ENCODE results near the gene CXCL12.

Gene CXCL12

DNA sequence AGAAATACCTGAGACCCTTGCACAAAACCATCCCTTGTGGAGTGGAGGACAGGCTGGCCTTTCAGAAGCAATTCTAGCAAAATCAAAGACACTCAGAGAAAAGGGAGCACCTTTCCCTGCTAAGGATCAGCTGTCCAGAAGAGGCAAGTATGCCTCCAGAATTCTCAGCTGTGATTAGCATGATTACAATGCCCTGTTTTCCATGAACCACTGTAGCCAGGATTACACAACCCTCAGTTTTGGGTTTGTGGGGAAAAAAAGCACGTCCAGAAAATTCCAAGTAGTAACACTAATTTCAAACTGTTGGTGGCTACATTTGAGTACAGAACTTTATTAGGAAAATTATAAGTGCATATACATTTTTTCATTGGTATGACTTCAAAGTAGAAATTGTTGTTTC is 15.0 kb downstream of the CXCL12 start:
- Histone ChIP-seq H3K79me2 (ENCODE audit: insufficient read depth, low read depth) (no peaks in the 10 kb centered on the region), H3K27me3 (ENCODE audit: insufficient read depth, low read depth) (no peaks in the 10 kb centered on the region), H3K36me3 (ENCODE audit: insufficient read depth) (no peaks in the 10 kb centered on the region), H3K9ac (no peak overlapping the region), H3K4me2 (no peak overlapping the region), H2AFZ (ENCODE audit: low read depth) (no peak overlapping the region), H3K4me1 (ENCODE audit: low read depth, poor library complexity, severe bottlenecking) (no peaks in the 10 kb centered on the region), H3K27ac (no peak overlapping the region), H4K20me1 (ENCODE audit: insufficient read depth) (no peaks in the 10 kb centered on the region), H3K4me3 (IDR thresholded peaks at IDR 0.05; ENCODE audit: insufficient read depth, low read depth, low read length) (no peak overlapping the region)
- TF ChIP-seq, protein P1, sequence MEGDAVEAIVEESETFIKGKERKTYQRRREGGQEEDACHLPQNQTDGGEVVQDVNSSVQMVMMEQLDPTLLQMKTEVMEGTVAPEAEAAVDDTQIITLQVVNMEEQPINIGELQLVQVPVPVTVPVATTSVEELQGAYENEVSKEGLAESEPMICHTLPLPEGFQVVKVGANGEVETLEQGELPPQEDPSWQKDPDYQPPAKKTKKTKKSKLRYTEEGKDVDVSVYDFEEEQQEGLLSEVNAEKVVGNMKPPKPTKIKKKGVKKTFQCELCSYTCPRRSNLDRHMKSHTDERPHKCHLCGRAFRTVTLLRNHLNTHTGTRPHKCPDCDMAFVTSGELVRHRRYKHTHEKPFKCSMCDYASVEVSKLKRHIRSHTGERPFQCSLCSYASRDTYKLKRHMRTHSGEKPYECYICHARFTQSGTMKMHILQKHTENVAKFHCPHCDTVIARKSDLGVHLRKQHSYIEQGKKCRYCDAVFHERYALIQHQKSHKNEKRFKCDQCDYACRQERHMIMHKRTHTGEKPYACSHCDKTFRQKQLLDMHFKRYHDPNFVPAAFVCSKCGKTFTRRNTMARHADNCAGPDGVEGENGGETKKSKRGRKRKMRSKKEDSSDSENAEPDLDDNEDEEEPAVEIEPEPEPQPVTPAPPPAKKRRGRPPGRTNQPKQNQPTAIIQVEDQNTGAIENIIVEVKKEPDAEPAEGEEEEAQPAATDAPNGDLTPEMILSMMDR (conservative IDR thresholded peaks at IDR 0.05; ENCODE audit: low read depth, low read length): no peak

DNA sequence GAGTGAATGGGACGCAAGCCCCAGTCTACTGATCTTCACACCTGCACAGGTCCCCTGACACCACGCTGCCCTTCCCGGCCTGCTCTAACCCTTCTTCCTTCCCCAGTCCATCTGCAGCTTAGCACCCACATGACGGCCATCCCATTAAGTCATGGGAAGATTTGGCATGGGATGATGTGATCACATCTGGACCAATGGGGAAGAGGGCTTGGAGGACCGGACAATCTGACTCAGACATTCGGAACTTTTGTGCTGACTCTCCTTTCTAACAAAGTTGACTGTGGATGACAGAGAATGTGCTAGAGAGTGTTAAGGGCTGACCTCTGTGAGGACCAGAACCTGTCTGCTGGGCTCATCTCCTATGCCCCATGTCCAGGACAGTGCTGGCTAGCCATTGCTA is 15.6 kb downstream of the CXCL12 start:
- H3K79me2 ChIP-seq (ENCODE audit: insufficient read depth, low read depth): no peaks in the 10 kb centered on the region
- TF ChIP-seq, protein P1 (conservative IDR thresholded peaks at IDR 0.05; ENCODE audit: low read depth, low read length): no peak
- no peak overlapping the region for H3K9ac ChIP-seq
- no peak overlapping the region for H2AFZ ChIP-seq (ENCODE audit: low read depth)
- no peaks in the 10 kb centered on the region for H3K4me1 ChIP-seq (ENCODE audit: low read depth, poor library complexity, severe bottlenecking)
- H3K4me3 ChIP-seq (IDR thresholded peaks at IDR 0.05; ENCODE audit: insufficient read depth, low read depth, low read length): no peak overlapping the region
- H3K27ac ChIP-seq: no peak overlapping the region
- H3K4me2 ChIP-seq: no peak overlapping the region
- H4K20me1 ChIP-seq (ENCODE audit: insufficient read depth): no peaks in the 10 kb centered on the region
- H3K36me3 ChIP-seq (ENCODE audit: insufficient read depth): no peaks in the 10 kb centered on the region
- H3K27me3 ChIP-seq (ENCODE audit: insufficient read depth, low read depth): no peaks in the 10 kb centered on the region

DNA sequence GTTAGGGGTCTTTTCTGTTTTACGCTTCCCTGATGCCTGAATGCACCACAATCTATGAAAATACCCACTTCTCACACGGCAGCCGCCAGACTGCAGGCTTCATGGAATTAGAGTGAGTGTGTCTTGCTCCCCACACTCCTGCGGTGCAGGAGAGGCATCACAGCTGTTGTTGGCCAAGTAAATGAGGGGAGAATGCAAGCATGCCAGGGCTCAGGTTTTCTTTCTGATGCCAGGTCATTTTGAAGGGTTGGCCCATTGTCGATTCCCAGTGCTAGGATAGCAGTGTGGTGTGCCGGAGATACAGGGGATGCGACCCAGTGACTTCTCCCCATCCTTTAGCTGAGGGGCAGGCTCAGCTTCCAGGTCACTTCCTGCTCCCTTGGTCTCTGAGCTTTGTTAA is 16.3 kb downstream of the CXCL12 start:
- no peak overlapping the region for H3K4me2 ChIP-seq
- H3K4me1 ChIP-seq (ENCODE audit: low read depth, poor library complexity, severe bottlenecking): no peaks in the 10 kb centered on the region
- no peaks in the 10 kb centered on the region for H3K79me2 ChIP-seq (ENCODE audit: insufficient read depth, low read depth)
- no peak overlapping the region for H3K4me3 ChIP-seq (IDR thresholded peaks at IDR 0.05; ENCODE audit: insufficient read depth, low read depth, low read length)
- TF ChIP-seq, protein P1 (conservative IDR thresholded peaks at IDR 0.05; ENCODE audit: low read depth, low read length): no peak
- no peak overlapping the region for H3K27ac ChIP-seq
- no peaks in the 10 kb centered on the region for H4K20me1 ChIP-seq (ENCODE audit: insufficient read depth)
- H2AFZ ChIP-seq (ENCODE audit: low read depth): no peak overlapping the region
- H3K36me3 ChIP-seq (ENCODE audit: insufficient read depth): no peaks in the 10 kb centered on the region
- H3K9ac ChIP-seq: no peak overlapping the region
- no peaks in the 10 kb centered on the region for H3K27me3 ChIP-seq (ENCODE audit: insufficient read depth, low read depth)

DNA sequence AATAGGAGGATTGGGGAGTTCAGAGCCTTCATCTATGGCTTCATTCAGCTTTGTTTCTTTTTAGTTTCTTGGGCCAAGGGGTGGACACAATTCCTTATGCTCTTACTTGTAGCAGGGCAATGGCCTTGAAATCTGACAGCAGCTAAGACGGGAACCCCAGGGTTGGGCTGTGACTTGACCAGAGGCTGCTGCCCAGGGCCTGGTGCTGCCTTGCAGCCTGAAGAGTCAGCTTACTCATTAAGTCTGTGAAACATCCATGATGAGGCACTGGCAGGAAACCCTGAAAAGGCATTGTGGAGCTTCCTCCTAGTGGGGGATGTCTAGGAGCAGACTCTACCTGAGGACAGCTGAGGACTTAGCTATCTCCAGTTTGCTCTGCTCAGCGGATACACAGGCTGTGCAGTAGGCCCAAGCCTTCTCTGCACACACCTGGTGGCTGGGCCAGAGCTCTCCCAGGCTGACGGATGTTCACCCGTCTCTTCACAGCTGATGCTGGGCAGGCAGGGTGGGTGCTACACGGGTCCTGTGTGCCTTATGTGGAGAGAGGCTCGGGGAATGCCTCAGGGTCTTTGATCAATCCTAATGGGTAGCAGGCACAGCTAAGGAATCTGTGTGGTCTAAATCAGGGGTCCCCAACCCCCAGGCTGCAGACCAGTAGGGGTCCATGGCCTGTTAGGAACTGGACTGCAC is 17.8 kb downstream of the CXCL12 start:
- no peak overlapping the region for H3K9ac ChIP-seq
- H3K4me1 ChIP-seq (ENCODE audit: low read depth, poor library complexity, severe bottlenecking): no peaks in the 10 kb centered on the region
- TF ChIP-seq, protein P1 (conservative IDR thresholded peaks at IDR 0.05; ENCODE audit: low read depth, low read length): no peak
- no peaks in the 10 kb centered on the region for H3K27me3 ChIP-seq (ENCODE audit: insufficient read depth, low read depth)
- no peaks in the 10 kb centered on the region for H3K36me3 ChIP-seq (ENCODE audit: insufficient read depth)
- H3K4me2 ChIP-seq: no peak overlapping the region
- no peak overlapping the region for H3K27ac ChIP-seq
- H4K20me1 ChIP-seq (ENCODE audit: insufficient read depth): no peaks in the 10 kb centered on the region
- no peak overlapping the region for H2AFZ ChIP-seq (ENCODE audit: low read depth)
- H3K79me2 ChIP-seq (ENCODE audit: insufficient read depth, low read depth): no peaks in the 10 kb centered on the region
- H3K4me3 ChIP-seq (IDR thresholded peaks at IDR 0.05; ENCODE audit: insufficient read depth, low read depth, low read length): no peak overlapping the region

All from KMS-11 (cell line).